ENCODE data around the gene ZP1.

DNA sequence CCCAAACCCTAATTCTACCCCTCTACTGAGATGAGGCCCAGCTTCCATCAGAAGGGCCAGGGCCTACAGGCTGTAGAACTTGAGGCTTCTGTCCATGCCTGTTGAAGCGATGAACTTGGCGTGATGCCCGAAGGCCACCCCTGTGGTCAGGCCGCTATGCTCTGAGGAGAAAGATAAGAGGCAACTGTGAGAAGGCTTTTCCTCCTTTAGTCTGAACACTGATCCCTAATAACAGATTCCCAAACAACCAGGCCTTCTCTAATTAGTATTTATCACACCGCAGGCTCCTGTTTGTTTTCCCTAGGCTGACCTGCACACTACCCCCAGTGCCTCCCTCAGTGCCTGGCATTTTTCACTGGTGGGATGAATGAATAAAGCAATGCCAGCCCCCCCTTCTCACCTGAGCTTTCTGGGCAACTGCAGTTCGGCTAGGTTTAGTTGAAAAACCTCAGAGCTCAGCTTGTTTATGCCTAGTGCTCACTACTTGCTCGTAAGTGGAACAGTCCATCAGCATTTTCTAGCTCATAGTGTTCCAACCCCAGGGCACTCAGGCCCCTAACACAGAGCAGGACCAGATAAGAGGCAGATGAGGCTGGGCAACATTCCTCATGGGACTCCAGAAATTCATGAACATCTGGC is 23.9 kb downstream of the ZP1 start:
- TF ChIP-seq, protein P1, sequence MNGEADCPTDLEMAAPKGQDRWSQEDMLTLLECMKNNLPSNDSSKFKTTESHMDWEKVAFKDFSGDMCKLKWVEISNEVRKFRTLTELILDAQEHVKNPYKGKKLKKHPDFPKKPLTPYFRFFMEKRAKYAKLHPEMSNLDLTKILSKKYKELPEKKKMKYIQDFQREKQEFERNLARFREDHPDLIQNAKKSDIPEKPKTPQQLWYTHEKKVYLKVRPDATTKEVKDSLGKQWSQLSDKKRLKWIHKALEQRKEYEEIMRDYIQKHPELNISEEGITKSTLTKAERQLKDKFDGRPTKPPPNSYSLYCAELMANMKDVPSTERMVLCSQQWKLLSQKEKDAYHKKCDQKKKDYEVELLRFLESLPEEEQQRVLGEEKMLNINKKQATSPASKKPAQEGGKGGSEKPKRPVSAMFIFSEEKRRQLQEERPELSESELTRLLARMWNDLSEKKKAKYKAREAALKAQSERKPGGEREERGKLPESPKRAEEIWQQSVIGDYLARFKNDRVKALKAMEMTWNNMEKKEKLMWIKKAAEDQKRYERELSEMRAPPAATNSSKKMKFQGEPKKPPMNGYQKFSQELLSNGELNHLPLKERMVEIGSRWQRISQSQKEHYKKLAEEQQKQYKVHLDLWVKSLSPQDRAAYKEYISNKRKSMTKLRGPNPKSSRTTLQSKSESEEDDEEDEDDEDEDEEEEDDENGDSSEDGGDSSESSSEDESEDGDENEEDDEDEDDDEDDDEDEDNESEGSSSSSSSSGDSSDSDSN (CRISPR knock-in tag; IDR thresholded peaks at IDR 0.05), result no peak
- TF ChIP-seq SRF (IDR thresholded peaks at IDR 0.05; ENCODE audit: low read depth, low read length) (no peak), SOX5 (CRISPR knock-in tag; IDR thresholded peaks at IDR 0.05; ENCODE audit: borderline replicate concordance) (no peak), ETV6 (CRISPR knock-in tag; conservative IDR thresholded peaks at IDR 0.05) (no peak)
